GM21515 (cell line): ENCODE data around the gene TANC1.

ENCODE experiments used
- ATAC-seq: cut with Tn5 transposase; IDR thresholded peaks from one replicate; pipeline ENCODE4 v1.9.1; 2021; ENCODE audit not compliant: unreplicated experiment

The TANC1 gene

GRCh38 chr2:159211447-159212396, 243.3 kb downstream of the TANC1 start:
- no peak for ATAC-seq

GRCh38 chr2:159213296-159213695, 244.9 kb downstream of the TANC1 start:
- ATAC-seq: no peak

- no peak for ATAC-seq
Observed at GRCh38 chr2:159214325-159214865, 246.0 kb downstream of the TANC1 start.

- ATAC-seq: no peak
Observed at GRCh38 chr2:159215116-159215515, 246.7 kb downstream of the TANC1 start.

GRCh38 chr2:159217676-159218075, 249.2 kb downstream of the TANC1 start:
- no peak for ATAC-seq

- ATAC-seq: no peak
Observed at GRCh38 chr2:159218389-159218788, 249.9 kb downstream of the TANC1 start.

GRCh38 chr2:159219394-159219998, 251.1 kb downstream of the TANC1 start:
- ATAC-seq: no peak

- no peak for ATAC-seq
Observed at GRCh38 chr2:159224061-159224813, 255.8 kb downstream of the TANC1 start.

- no peak for ATAC-seq
Observed at GRCh38 chr2:159225025-159226016, 256.9 kb downstream of the TANC1 start.

- ATAC-seq: no peak
Observed at GRCh38 chr2:159226059-159226461, 257.6 kb downstream of the TANC1 start.

GRCh38 chr2:159226608-159227385, 258.4 kb downstream of the TANC1 start:
- no peak for ATAC-seq

GRCh38 chr2:159227467-159227866, 259.0 kb downstream of the TANC1 start:
- no peak for ATAC-seq

GRCh38 chr2:159228081-159228581, 259.7 kb downstream of the TANC1 start:
- no peak for ATAC-seq

- ATAC-seq: no peak
Observed at GRCh38 chr2:159229476-159230144, 261.2 kb downstream of the TANC1 start.

GRCh38 chr2:159230145-159230877, 261.9 kb downstream of the TANC1 start:
- no peak for ATAC-seq

- no peak for ATAC-seq
Observed at GRCh38 chr2:159232456-159233170, 264.2 kb downstream of the TANC1 start.

GRCh38 chr2:159234868-159235267, 266.4 kb downstream of the TANC1 start:
- ATAC-seq: no peak
